Activated CD4-positive, alpha-beta T cell treated with anti-CD3 and anti-CD28 coated beads, Interleukin-2, amount 50 U/mL, for 1 hour (primary cell): ENCODE results near the gene AGBL1.

Experiments used
- DNase-seq: peaks from one replicate; pipeline ENCODE4 v3.0.0-alpha.2; 2020

AGBL1 gene

DNA sequence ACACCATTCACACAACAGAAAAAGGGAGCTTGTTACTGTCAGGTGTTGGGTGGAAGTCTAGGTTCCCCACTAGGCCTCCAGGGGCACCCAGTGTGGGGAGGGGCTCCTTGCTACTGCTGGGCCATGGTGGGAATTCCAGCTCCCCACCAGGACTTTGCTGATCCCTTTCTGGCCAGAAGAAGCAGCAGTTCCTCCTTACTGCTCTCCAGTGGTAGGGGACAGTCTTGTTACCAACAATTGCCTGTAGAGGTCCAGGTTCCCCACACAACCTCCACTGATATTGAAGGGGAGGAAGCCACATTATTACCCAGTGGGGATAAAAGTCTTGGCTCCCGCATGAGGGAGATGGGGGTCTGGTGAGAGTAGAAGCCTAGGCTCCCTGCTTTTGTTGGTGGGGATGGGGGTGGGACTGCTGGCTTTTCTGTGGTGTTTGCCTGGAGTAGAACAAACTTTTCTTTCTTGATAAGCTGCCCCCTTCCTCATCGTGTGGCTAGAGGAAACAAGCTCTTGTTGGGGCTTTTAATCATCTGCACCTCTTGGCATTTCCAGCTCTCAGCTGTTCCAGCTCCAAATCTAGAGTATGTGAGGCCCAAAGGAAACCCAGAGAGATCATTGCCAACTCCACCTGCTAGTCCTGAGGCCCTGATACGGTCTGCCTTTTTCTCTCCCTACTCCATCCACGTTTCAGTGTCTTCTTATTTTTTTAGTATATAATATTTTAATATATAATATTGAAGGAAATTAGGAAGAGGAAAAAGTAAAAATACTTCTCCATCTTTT is 824.2 kb downstream of the AGBL1 start:
- no peak for DNase-seq

DNA sequence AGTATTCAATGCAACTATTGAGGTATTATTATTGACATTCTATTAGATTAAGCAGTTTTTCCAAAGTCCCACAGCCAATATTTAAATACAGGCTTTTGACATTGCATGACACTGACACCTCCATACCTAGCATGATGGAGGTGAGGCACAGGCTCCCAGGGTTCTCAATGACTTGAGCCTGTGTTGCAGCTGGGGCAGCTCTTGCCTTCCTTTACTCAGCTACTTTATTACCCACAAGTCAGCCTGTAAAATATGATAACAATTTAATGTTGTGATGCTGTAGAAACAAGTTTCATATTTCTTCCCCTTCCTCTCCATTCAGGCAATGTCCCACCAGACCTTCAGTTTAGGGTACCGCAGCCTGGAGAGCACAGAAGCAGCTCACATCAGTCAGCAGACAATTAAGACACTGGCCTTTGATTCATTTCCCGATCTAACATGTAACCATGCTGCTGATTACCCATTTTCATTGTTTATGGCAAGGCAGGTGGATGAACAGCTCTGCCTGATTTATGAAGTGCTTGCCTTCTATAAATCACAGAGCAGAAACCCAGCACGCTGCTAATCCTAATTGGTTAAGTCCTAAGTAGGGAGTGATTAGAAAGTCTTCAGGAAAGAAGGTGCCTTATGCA is 826.1 kb downstream of the AGBL1 start:
- DNase-seq, result no peak

DNA sequence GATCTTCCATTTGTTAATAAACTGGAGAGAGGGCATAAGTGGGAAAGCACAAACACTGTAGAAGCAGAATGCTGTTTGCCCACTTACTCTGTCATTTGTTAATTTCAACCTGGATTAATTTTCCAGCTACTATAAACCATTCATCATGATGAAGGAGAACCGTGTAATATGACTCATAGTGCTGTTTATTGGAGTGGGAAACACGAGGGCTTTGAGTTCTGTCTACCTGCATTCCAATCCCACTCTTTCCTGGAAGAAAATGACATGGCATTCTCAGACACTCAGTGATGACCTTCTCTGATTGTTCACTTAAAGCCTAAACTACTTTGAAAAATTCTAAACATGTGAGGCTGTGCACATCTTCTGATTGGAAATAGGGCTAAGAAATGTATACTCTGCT is 826.7 kb downstream of the AGBL1 start:
- no peak for DNase-seq

DNA sequence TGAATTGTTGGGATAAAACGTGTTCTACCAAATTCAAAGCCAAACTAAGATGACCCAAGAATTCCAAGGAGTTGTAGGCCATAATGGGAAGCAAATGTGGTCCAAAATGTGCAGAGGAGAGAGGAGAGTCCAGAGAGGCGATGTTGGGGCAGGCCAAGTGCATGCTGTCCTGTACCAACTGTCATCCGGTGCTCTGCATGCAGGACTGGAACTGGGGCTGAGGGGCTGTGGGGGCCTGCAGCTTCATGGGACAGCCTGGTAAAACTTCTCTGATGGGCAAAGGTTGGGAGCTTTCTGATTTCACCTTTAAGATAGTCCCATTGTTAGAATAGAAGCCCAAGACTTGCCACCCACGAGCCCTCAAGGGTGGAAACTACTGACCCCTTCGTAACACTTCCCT is 831.4 kb downstream of the AGBL1 start:
- DNase-seq, result no peak

DNA sequence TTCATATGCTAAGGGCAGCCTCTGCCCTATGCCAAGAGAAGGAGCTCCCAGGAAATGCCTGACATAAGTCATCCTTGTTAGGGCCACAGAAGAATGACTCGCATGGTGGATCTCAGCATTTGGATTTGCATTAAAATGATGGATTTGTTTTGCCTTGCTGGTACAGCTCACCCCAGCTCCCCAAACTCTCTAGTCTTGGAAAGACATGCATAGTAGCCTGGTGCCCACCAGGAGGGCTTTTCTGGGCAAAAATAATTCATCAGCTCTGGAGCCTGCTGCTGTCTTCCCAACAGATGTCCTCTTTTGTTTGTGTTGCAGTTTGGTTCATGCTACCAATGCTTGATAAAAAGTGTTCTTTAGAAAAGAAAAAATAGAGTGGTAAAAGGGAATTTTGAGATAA is 833.0 kb downstream of the AGBL1 start:
- no peak for DNase-seq

DNA sequence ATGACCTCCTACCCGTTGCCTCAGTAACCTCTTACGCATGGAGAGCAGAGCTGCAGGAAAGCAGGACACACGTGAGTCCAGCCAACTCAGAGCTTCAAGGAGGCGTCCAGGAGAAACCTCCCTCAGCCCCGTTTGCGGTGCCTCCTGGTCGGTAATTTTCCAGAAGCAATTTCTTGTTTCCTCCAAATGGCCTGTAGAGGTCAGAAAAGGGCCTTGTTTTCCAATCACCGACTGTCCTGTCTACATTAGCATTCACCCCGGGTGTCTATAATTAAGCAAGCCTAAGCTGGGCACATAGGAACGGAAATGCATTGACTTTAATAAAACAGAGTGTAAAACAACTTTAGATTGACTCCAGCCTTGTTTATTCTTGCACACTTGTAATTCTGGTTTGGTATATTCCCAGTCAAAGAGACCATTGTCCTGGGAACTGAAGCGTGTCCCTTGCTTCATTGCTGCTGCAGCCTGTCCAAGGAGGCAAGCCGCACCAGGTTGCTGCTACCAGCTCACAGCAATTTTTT is 836.2 kb downstream of the AGBL1 start:
- no peak for DNase-seq

DNA sequence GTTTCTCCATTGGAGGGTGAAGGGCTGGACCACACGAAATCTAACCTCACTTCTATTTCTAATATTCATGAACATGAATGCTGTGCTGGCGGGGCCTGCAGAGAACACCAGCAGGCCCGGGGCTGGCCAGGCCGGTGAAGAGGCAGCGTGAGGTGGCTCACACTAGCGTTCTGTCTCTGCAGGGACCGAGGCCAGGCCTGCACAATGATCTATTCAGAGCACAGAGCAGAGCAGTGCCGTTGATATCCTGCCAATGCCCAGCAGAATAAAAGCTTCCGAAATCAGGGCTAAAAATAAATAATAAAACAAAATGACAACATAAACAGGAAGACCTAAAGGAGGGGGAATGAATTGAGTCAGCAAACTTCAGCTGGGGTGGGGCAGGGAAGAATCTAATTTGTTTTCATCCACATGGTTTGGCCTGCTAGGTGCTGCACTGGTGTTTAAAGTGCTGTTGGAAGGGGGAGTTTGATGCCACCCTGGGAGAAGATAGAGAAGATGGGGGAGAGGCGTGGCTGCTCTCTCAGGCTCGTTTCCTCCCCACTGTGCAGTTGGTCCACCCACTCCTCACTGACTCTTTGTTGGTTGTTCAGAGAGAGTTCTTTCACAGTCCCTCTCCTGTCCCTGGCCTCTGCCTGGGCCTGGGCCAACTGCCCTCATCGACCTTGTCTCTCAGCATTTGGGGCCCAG is 837.1 kb downstream of the AGBL1 start:
- no peak for DNase-seq

DNA sequence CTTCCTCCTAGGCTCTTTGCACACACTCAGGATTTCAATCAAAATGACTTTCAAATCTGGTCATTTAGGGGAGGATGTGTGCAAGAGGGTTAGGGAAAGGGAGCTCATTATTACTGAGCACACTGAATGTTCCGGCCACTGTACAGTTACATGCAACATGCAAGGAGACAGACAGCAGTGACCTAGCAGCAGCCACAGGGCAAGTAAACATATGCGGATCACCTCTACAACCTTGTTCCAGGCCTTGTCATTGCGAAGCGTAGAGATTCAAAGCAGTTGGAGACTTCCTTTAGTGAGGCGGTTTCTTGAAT is 837.6 kb downstream of the AGBL1 start:
- DNase-seq, result no peak

DNA sequence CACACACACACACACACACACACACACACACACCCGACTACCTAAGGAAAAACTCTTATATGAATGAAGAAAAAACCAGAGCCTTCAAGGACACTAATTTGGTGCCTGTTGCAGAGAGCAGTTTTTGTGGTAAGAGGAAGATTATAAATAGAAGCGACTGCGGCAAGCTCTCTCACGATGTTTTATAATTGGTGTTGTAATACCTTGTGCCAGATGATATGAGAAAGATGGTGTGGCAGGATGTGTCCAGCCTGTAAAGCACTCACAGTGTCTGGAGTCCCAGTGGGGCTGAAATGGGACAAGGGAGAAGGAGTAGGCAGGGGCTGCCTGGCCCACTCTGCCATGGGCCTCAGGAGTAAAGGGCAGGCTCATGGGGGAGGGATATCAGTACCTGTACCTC is 839.9 kb downstream of the AGBL1 start:
- no peak for DNase-seq

DNA sequence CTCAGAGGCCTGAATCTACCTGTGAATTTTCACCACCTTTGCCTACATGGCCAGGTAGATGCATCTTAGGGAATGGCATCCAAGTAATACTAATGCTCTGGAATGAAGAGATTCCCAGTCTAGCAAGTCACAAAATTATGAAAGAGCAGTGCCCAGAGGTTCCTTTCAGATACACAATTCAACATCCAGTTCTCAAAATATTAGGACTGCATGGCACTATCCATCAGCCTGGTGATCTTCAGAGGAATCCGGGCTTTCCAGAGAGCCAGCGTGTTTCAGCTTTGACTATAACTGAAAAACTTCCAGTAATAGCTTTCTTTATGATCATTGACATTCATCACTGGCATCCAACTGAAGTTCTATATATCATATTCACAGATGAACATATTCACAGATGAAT is 849.8 kb downstream of the AGBL1 start:
- DNase-seq, result no peak

DNA sequence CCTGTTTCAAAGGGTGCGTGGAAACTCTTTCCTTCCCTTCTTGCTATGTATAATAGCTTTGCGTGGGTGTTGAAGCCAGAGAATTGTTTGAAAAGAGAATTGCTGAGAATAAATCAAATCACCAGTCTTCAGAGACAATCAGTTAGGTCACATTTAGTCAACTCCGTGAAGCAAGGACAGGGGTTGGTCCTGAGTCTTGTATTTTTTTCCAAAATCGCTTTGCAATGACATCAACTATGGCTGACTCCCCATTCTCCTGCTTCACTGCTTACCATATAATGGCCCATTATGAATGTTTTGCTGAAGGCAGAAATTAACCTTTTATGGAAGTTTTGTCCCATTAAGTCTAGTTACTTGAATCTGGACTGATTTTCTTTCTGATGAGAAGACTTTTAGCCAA is 852.8 kb downstream of the AGBL1 start:
- DNase-seq, result no peak

DNA sequence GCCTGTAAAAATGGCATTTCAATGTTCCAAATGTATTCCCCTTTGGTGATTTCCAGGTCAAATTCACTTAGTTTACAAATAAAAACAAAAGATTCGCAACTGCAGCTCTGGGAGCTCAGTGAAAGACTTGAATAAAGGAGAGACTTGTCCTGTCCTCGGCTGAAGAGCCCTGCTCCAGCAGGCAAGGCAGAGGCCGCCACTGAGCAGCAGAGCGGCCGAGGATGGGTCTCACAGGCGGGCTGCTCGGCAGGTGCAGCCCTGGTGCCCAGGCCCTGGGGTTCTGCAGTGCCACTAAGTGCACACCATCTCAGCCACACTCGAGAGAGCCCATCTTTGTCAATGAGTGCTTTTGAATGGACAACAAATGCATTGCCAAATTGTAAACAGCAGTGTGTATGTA is 856.2 kb downstream of the AGBL1 start:
- no peak for DNase-seq

DNA sequence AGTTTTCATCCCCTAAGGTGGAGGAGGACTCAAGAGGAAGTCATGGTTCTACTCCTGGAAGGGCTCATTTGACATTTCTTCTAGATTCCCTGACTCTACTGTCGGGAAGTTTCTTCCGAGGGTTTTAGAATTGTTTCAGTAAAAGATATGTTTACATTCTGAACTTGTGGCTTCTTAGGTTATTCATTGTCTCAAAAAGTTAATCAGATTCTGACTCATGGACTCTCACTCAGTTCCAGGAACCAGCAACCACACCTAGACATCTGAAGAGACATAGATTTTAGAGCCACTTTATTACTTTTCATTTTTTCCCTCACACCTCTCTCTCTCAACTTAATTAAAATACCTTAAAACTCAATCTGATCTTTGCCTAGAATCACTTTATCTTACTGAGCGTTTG is 862.6 kb downstream of the AGBL1 start:
- DNase-seq, result no peak

DNA sequence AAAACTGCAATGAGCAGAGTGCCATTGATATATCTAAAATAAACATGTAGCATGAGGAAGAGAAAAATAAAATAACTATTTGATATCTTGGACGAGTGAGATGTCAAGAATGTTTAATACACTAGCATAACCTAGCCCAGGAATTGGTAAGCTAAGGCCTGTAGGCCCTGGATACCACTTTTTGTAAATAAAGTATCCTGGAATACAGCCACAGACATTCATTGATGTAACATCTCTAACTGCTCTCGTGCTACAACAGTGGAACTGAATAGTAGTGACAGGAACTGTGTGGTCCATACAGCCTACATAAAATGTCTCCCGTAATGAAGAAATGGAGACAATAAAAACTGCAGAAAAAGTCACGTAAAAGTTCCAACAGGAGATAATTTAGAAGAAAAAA is 869.0 kb downstream of the AGBL1 start:
- no peak for DNase-seq

DNA sequence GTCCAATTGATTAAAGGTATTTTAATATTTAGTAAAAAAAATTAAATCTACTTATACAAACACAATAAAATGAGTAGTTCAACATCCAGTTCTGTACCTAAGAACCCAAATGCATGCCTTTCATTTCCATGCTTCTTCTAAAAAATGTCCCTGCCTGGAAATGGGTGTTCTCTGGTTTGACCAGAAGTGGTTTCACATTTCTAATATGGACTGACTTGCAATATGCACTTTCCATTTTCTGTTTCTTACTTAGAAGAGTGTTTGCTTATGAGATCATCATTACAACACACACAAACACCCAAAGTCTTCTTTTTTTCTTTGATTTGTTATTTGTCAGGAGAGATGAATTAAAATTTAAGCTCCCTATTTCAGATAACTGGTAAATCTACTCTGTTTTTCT is 879.6 kb downstream of the AGBL1 start:
- DNase-seq, result no peak

DNA sequence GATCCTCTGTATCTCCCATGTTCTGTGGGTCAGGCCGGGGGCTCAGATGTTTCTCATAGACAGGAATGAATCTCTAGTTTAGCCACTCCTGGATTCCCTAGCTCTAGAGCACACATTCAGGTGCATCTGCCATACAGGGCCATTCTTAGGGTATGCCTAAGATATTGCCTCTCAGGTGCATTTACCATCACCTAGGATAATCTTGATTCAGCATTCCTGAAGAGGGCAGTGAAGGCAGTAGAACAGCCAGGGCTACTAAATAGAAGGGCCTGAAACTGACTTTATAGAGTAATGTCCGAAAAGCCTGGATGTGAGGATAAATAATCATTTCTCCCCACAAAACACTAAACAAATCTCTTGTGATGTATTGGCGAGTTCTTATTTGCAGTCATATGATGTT is 882.0 kb downstream of the AGBL1 start:
- DNase-seq, result no peak

DNA sequence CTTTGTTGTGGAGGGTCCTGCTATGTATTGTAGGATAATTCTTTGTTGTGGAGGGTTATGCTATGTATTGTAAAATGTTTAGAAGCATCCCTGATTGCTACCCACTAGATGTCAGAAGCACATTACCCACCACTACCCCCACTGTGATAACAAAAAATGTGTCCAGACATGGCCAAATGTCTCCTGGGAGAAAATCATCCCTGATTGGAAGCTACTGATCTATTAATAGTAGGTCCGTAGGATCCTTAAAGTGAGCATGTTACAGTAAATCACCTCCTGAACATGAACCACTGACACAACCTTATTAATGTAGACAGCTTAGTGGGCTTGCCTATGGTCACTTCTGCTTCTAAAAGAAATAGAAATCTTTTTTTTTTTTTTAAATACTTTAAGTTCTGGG is 884.6 kb downstream of the AGBL1 start:
- no peak for DNase-seq

DNA sequence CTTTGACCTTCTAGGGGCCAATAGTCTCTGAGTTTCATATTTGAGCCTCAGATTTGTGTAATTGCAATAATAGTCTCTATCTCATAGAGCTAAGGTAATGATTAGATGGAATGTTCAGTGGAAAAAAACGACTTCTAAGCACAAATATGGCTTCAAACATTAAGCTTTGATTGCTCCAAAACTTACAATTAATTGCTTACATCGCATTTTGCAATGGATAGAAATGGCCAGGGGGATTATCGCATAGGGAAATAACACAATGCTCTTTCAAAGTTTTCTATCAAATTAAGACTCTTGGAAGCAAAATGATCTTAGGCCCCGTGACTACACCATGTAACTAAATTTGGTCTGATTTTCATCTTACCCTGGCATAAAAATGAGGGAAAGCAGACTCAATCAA is 888.6 kb downstream of the AGBL1 start:
- no peak for DNase-seq

DNA sequence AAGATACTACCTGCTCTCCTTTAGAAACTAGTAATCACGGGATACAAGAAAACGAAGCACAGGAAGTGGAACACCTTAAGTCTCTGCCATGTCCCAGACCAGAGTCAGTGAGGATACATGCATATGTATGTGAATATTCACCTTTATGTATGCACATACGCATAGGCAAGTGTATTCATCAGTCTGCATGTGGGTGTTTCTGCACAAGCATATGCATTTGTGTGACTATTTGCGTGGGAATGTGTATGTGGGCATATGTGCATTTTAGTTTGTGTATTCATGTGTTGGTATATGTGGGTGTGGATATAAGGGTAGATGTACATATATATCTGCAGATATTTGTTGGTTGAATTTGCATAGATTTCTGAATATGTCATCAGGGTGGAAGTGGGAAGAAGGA is 889.7 kb downstream of the AGBL1 start:
- no peak for DNase-seq

DNA sequence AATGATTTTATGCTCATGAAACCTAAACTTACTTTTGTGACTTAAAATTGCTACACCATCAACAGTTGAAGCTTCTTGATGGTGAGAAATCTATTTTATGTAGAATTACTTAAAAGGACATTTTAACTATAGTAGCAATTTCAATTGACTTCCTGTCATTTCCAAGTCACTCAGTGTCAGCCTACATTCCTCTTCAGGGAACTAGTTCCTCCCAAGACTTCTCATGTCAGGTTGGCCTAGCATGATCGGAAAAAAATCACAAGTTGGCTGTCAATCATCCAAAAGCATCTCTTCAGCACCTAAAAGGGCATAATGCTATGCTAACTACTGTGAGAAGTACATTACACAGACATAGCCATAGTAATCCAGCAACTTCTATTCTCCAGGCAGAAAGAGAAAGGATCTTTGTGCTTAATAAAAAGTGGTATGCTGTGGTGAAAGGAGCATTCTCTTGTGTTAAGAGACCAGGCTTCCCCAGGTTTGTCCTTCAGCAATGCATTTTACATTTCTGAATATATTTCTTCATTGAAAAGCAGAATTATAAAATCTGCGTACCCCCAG is 893.7 kb downstream of the AGBL1 start:
- DNase-seq, result no peak

DNA sequence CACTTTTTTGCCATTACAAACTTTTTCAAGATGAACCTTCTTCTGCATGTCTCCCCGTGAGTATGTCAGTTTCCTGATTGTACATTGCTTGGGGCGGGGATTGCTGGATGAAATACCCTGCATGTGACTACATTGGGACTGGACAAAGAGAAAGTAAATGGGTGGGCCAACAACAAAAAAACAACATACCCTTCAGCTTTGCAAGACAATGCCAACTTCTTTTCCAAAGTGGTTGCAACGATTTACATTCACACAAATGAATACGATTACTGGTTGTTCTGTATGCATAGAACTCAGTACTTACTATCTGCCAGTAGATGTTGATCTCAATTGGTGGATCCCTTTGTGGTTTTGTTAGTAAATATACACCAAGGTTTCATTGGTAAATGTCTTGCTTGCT is 908.4 kb downstream of the AGBL1 start:
- no peak for DNase-seq

DNA sequence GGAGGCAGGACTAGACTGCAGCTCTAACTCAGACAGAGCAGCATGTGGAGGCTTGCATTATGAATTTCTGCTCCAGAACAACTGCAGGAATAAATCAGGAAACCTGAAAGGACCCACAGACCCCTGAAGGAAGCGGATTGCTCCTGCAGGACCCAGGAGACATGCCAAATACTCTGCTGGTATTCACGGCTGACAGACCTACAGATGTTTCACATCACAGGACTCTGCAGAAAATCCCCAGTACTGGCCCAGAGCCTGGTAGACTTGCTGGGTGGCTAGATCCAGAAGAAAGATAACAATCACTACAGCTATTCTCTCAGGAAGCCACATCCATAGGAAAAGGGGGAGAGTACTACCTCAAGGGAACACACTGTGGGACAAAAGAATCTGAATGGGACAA is 942.1 kb downstream of the AGBL1 start:
- no peak for DNase-seq

DNA sequence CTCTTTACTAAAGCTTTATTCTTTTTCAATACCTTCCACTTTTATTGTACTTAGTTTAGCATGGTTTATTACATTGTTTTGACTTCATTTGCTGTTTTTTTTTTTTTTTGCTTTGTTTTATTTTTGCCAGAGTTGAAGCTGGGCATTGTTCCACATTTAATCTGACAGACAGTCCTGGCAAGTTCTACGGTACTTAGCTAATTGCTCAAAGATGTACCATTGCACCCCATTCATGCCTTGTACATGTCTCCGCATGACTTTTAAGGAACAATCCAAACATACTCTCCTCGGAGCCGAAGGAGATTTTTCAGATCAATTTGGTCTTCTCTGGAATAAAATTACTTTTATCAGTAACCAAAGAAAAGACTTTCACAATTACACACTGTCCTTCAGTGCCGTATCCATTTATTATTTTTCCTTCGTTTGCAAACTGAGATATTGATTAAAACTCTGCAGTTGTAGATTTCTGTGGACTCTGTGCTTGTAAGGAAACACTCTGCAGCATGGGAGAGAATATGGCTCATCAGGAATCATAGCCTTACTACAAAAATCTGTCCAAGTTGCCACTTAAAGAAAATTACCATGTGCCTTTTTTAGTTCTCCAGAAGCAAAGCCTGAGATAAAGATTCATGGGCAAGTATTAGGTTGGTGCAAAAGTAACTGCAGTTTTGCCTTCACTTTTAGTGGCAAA is 952.0 kb downstream of the AGBL1 start:
- DNase-seq, result no peak
